LHCN-M2 (cell line): ENCODE data around the gene PCED1A. TPM values are rescaled to one million over a fixed set of nuclear protein-coding genes. Genes with fewer than 3 reads are reported as not detected.
A peak's percentile ranks its signal among the peaks of the same experiment; 100 is the strongest.
"Not testable (repeated sequence)": the region's sequence is repeated elsewhere in the genome, so short reads cannot be mapped to it uniquely, and the experiment has no call there.

Source experiments
- DNase-seq: peaks from one replicate; pipeline ENCODE4 v3.0.0-alpha.2; 2012; ENCODE audit warnings: low read depth
- total RNA-seq: library from RNA; depleted of rRNA; stranded (reverse); fragments of >200 nt; gene quantifications from 2 replicates; pipeline ENCODE4 v1.2.3, GENCODE V29; 2014

The PCED1A gene
- total RNA-seq, 1 experiment from 2014 or later = 28.0 TPM

- DNase-seq = no peak
These were observed 25.2 kb upstream of the PCED1A start for GRCh38 chr20:2865630-2866029.

- no peak for DNase-seq
These were observed 24.6 kb upstream of the PCED1A start for GRCh38 chr20:2865101-2865500.

- DNase-seq = no peak
These were observed 24.2 kb upstream of the PCED1A start for GRCh38 chr20:2864626-2865025.

GRCh38 chr20:2859330-2860121 lies 19.1 kb upstream of the PCED1A start:
- peak; percentile 78 for DNase-seq

GRCh38 chr20:2858591-2858990 lies 18.1 kb upstream of the PCED1A start:
- DNase-seq = no peak

- no peak for DNase-seq
These were observed 10.6 kb upstream of the PCED1A start for GRCh38 chr20:2851086-2851485.

GRCh38 chr20:2849529-2849928 lies 9.1 kb upstream of the PCED1A start:
- no peak for DNase-seq

- no peak for DNase-seq
These were observed 7.3 kb upstream of the PCED1A start for GRCh38 chr20:2847802-2848201.

GRCh38 chr20:2846698-2847097 lies 6.2 kb upstream of the PCED1A start:
- DNase-seq = no peak

GRCh38 chr20:2845607-2846006 lies 5.2 kb upstream of the PCED1A start:
- DNase-seq = no peak

- DNase-seq = peak; percentile 67
These were observed 594 bp upstream of the PCED1A start for GRCh38 chr20:2840967-2841531.

GRCh38 chr20:2839732-2840137 lies 720 bp downstream of the PCED1A start:
- DNase-seq = no peak

- DNase-seq = no peak
These were observed 1.4 kb downstream of the PCED1A start for GRCh38 chr20:2838847-2839671.

GRCh38 chr20:2838170-2838797 lies 2.2 kb downstream of the PCED1A start:
- no peak for DNase-seq

- DNase-seq = no peak
These were observed 3.1 kb downstream of the PCED1A start for GRCh38 chr20:2837221-2837960.

- no peak for DNase-seq
These were observed 4.4 kb downstream of the PCED1A start for GRCh38 chr20:2836035-2836434.

- no peak for DNase-seq
These were observed 5.1 kb downstream of the PCED1A start for GRCh38 chr20:2835331-2835796.

- DNase-seq = no peak
These were observed 5.9 kb downstream of the PCED1A start for GRCh38 chr20:2834401-2835110.

GRCh38 chr20:2833761-2834160 lies 6.7 kb downstream of the PCED1A start:
- no peak for DNase-seq

- DNase-seq = not testable (repeated sequence)
These were observed 9.2 kb downstream of the PCED1A start for GRCh38 chr20:2831206-2831605.
